PFSK-1 (cell line): ENCODE results near the gene C1orf159.

Experiments used
- FOXP2 ChIP-seq: optimal IDR thresholded peaks from 2 replicates; pipeline ENCODE3; 2011; ENCODE audit warnings: borderline replicate concordance, control low read depth, inconsistent platforms; ENCODE audit not compliant: insufficient read depth; ENCODE audit errors: extremely low read length, extremely low read depth
- POLR2AphosphoS5 ChIP-seq: IDR thresholded peaks from 2 replicates; pipeline ENCODE4 v1.6.1; 2012; ENCODE audit warnings: low read depth, mild to moderate bottlenecking, control low read depth, low read length, moderate library complexity
- REST ChIP-seq, 2 experiments: IDR thresholded peaks; 2 replicates each; pipeline versions ENCODE4 v1.6.1 to v1.8.0; 2011 to 2012; ENCODE audit warnings: low read depth in 2 of 2, low read length in 2 of 2, control low read depth in 1 of 2, inconsistent platforms in 1 of 2, mild to moderate bottlenecking in 1 of 2, moderate library complexity in 1 of 2; ENCODE audit not compliant: insufficient read depth in 1 of 2
- SIN3A ChIP-seq: IDR thresholded peaks from 2 replicates; pipeline ENCODE4 v1.6.1; 2012; ENCODE audit warnings: mild to moderate bottlenecking, low read length, moderate library complexity, borderline replicate concordance; ENCODE audit not compliant: insufficient read depth
- TAF1 ChIP-seq: IDR thresholded peaks from 2 replicates; pipeline ENCODE4 v1.6.1; 2012; ENCODE audit warnings: low read length, control low read depth, borderline replicate concordance; ENCODE audit not compliant: insufficient read depth

C1orf159 gene

GRCh38 chr1:1094981-1095380 is 20.9 kb downstream of the C1orf159 start:
- TF ChIP-seq POLR2AphosphoS5 = no peak
- no peak for TF ChIP-seq REST (IDR thresholded peaks at IDR 0.05; ENCODE audit: insufficient read depth in 1 of 2, low read depth in 2 of 2, low read length in 2 of 2)
- TF ChIP-seq SIN3A = no peak
- no peak for TF ChIP-seq FOXP2
- TF ChIP-seq TAF1 = no peak

GRCh38 chr1:1093610-1093943 is 22.3 kb downstream of the C1orf159 start:
- TF ChIP-seq FOXP2 (no peak), POLR2AphosphoS5 (no peak), SIN3A (no peak), TAF1 (no peak), REST (IDR thresholded peaks at IDR 0.05; ENCODE audit: insufficient read depth in 1 of 2, low read depth in 2 of 2, low read length in 2 of 2) (no peak)

GRCh38 chr1:1092894-1093609 is 22.8 kb downstream of the C1orf159 start:
- no peak for TF ChIP-seq POLR2AphosphoS5
- TF ChIP-seq TAF1 = no peak
- no peak for TF ChIP-seq SIN3A
- no peak for TF ChIP-seq FOXP2
- no peak for TF ChIP-seq REST (IDR thresholded peaks at IDR 0.05; ENCODE audit: insufficient read depth in 1 of 2, low read depth in 2 of 2, low read length in 2 of 2)

GRCh38 chr1:1092149-1092855 is 23.6 kb downstream of the C1orf159 start:
- no peak for TF ChIP-seq REST (IDR thresholded peaks at IDR 0.05; ENCODE audit: insufficient read depth in 1 of 2, low read depth in 2 of 2, low read length in 2 of 2)
